ENCODE results near the gene SLC7A7. TPM values are rescaled to one million over a fixed set of nuclear protein-coding genes. Genes with fewer than 3 reads are reported as not detected.
"Not testable (repeated sequence)": the region's sequence is repeated elsewhere in the genome, so short reads cannot be mapped to it uniquely, and the experiment has no call there.

Gene SLC7A7
- total RNA-seq, 1 experiment from 2014 or later = 2.3 TPM

DNA sequence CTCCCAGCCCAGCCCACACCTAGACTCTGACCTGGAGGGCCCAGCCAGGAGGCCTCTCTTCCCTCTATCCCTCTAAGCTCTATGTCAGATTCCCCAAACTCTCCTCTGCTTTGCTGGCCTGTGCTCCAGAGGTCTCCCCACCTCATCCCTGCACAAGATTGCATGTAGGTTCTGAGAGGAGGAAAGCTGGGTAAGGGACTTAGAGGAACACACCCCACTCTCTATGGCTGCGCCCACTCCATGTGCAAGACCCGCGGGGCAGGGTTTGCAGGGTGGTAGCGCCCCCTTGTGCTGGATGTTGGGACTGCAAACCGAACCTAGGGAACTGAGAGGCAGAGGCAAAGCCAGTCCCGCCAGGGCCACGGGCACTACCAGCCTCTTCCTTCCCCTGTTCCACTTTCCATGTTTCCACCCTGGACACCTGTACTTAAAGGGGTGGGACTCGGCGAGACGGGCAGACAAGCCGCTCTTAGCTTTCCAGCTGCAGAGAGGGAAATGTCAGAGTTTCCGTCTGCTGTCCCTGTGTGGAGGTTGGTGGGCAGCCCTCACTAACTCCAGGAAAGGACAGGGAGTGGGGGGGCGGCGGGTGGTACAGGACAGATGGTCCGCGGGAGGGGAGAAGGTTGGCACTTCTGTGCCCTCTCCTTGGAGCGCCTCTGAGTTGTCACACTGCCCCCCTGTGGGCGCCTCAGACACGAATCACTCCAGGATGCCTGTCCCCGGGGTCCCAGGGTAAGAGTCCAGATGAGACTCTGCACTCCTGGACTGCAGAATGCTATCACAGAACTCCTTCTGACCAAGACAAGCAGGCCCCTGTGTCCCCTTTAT is 37.9 kb upstream of the SLC7A7 start:
- H3K4me3 ChIP-seq (ENCODE audit: low read depth, low read length, poor library complexity, severe bottlenecking) = peak overlapping the region; percentile 43
- no peaks in the 10 kb centered on the region for H3K9me3 ChIP-seq (ENCODE audit: low read depth, low read length, poor library complexity, severe bottlenecking)
- DNase-seq (ENCODE audit: low spot score) = peak; percentile 93
- no TSS peak for BruUV-seq (replicated peaks)
- no peaks in the 10 kb centered on the region for H3K36me3 ChIP-seq (ENCODE audit: insufficient read depth, low read length, poor library complexity, severe bottlenecking)
- H3K27ac ChIP-seq (ENCODE audit: low read depth, low read length, poor library complexity, severe bottlenecking) = peak overlapping the region; percentile 72
- H3K4me1 ChIP-seq (ENCODE audit: insufficient read depth, low read length, poor library complexity, severe bottlenecking) = peaks cover 18% of the 10 kb centered on the region
- H3K27me3 ChIP-seq (replicated peaks; ENCODE audit: insufficient read depth, low read depth, low read length, poor library complexity) = no peaks in the 10 kb centered on the region
- ChIA-PET POLR2A (ENCODE audit: low non-redundant PET) (no interaction called here), CTCF (interaction anchor here (0.7 to 4.3 kb wide), 6 partner anchors 15 to 469 kb away, joined by 3 to 38 read pairs (median 4); partner anchors contain the start of gene MRPL52)
- TF ChIP-seq, protein P1, sequence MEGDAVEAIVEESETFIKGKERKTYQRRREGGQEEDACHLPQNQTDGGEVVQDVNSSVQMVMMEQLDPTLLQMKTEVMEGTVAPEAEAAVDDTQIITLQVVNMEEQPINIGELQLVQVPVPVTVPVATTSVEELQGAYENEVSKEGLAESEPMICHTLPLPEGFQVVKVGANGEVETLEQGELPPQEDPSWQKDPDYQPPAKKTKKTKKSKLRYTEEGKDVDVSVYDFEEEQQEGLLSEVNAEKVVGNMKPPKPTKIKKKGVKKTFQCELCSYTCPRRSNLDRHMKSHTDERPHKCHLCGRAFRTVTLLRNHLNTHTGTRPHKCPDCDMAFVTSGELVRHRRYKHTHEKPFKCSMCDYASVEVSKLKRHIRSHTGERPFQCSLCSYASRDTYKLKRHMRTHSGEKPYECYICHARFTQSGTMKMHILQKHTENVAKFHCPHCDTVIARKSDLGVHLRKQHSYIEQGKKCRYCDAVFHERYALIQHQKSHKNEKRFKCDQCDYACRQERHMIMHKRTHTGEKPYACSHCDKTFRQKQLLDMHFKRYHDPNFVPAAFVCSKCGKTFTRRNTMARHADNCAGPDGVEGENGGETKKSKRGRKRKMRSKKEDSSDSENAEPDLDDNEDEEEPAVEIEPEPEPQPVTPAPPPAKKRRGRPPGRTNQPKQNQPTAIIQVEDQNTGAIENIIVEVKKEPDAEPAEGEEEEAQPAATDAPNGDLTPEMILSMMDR (conservative IDR thresholded peaks at IDR 0.05; ENCODE audit: low read depth, low read length) = peak; percentile 92
- no peak for TF ChIP-seq EZH2 (IDR thresholded peaks at IDR 0.05; ENCODE audit: borderline replicate concordance, low read depth, low read length, poor library complexity, severe bottlenecking)
- intact Hi-C loops (cut with micrococcal nuclease; ENCODE audit: unreplicated experiment) = loop anchor here (1.0 to 10.0 kb wide), 8 partner anchors 30 to 548 kb away; no protein-coding TSS in a partner anchor

DNA sequence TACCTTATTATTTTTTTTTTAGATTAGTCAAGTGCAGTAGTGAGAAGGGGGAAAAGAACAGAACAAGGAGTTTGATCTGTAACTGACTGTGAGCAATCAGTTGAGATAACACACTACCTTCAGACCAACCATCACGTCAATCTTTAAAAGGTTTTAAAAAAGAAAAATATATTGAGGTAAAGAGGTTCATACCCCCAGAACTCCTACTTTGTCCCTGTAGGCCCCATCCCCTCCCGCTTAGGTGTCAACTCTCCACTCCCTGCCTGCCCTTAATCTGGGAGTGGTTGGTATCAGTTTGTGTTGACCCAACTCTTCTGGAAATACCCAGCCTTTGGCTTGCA is 37.3 kb upstream of the SLC7A7 start:
- Histone ChIP-seq H3K4me3 (ENCODE audit: low read depth, low read length, poor library complexity, severe bottlenecking) (no peak overlapping the region), H3K9me3 (ENCODE audit: low read depth, low read length, poor library complexity, severe bottlenecking) (no peaks in the 10 kb centered on the region), H3K4me1 (ENCODE audit: insufficient read depth, low read length, poor library complexity, severe bottlenecking) (peaks cover 24% of the 10 kb centered on the region), H3K27me3 (replicated peaks; ENCODE audit: insufficient read depth, low read depth, low read length, poor library complexity) (no peaks in the 10 kb centered on the region), H3K36me3 (ENCODE audit: insufficient read depth, low read length, poor library complexity, severe bottlenecking) (no peaks in the 10 kb centered on the region), H3K27ac (ENCODE audit: low read depth, low read length, poor library complexity, severe bottlenecking) (no peak overlapping the region)
- intact Hi-C loops (cut with micrococcal nuclease; ENCODE audit: unreplicated experiment) = loop anchor here (2.0 to 10.0 kb wide), 3 partner anchors 378 to 548 kb away; no protein-coding TSS in a partner anchor
- no TSS peak for BruUV-seq (replicated peaks)
- no peak for DNase-seq (ENCODE audit: low spot score)
- ChIA-PET CTCF (interaction anchor here (0.8 to 4.3 kb wide), 4 partner anchors 23 to 468 kb away, joined by 3 to 38 read pairs (median 6); partner anchors contain the start of gene MRPL52), POLR2A (ENCODE audit: low non-redundant PET) (no interaction called here)
- TF ChIP-seq EZH2 (IDR thresholded peaks at IDR 0.05; ENCODE audit: borderline replicate concordance, low read depth, low read length, poor library complexity, severe bottlenecking) = no peak

DNA sequence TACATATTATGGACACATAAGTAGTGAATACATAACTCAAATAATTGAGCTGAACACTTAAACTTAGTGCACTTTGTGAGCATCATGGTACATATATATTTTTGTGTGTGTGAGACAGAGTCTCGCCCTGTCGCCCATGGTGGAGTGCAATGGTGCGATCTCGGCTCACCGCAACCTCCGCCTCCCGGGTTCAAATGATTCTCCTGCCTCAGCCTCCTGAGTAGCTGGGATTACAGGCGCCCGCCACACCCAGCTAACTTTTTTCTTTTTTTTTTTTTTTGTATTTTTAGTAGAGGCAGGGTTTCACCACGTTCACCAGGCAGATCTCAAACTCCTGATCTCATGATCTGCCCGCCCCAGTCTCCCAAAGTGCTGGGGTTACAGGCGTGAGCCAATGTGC is 36.9 kb upstream of the SLC7A7 start:
- H3K9me3 ChIP-seq (ENCODE audit: low read depth, low read length, poor library complexity, severe bottlenecking); BruUV-seq (replicated peaks); H3K27me3 ChIP-seq (replicated peaks; ENCODE audit: insufficient read depth, low read depth, low read length, poor library complexity); DNase-seq (ENCODE audit: low spot score); POLR2A ChIA-PET (ENCODE audit: low non-redundant PET); H3K27ac ChIP-seq (ENCODE audit: low read depth, low read length, poor library complexity, severe bottlenecking); H3K4me3 ChIP-seq (ENCODE audit: low read depth, low read length, poor library complexity, severe bottlenecking); H3K36me3 ChIP-seq (ENCODE audit: insufficient read depth, low read length, poor library complexity, severe bottlenecking): not testable (repeated sequence)
- CTCF ChIA-PET = interaction anchor here (0.6 to 4.3 kb wide), 5 partner anchors 23 to 468 kb away, joined by 3 to 38 read pairs (median 5); partner anchors contain the start of gene MRPL52
- intact Hi-C loops (cut with micrococcal nuclease; ENCODE audit: unreplicated experiment) = loop anchor here (2.0 to 10.0 kb wide), 3 partner anchors 377 to 547 kb away; no protein-coding TSS in a partner anchor
- H3K4me1 ChIP-seq (ENCODE audit: insufficient read depth, low read length, poor library complexity, severe bottlenecking) = peaks cover 25% of the 10 kb centered on the region
